Activated CD4-positive, alpha-beta T cell treated with anti-CD3 and anti-CD28 coated beads, Interleukin-2, amount 50 U/mL, for 1 hour (primary cell): ENCODE results near the gene WNT2.
"Not testable (repeated sequence)": the region's sequence is repeated elsewhere in the genome, so short reads cannot be mapped to it uniquely, and the experiment has no call there.

ENCODE experiments used
- DNase-seq: peaks from one replicate; pipeline ENCODE4 v3.0.0-alpha.2; 2020

The WNT2 gene

GRCh38 chr7:117302396-117302795 is 20.5 kb downstream of the WNT2 start:
- no peak for DNase-seq

- not testable (repeated sequence) for DNase-seq
Measured at GRCh38 chr7:117300506-117300905, 22.4 kb downstream of the WNT2 start.

GRCh38 chr7:117297606-117298005 is 25.3 kb downstream of the WNT2 start:
- DNase-seq: no peak

- no peak for DNase-seq
Measured at GRCh38 chr7:117296066-117296465, 26.8 kb downstream of the WNT2 start.

GRCh38 chr7:117285826-117286225 is 37.0 kb downstream of the WNT2 start:
- no peak for DNase-seq

GRCh38 chr7:117284692-117285091 is 38.2 kb downstream of the WNT2 start:
- DNase-seq: no peak

- DNase-seq: no peak
Measured at GRCh38 chr7:117283779-117284178, 39.1 kb downstream of the WNT2 start.

GRCh38 chr7:117283371-117283770 is 39.5 kb downstream of the WNT2 start:
- DNase-seq: no peak

- DNase-seq: no peak
Measured at GRCh38 chr7:117282239-117282812, 40.5 kb downstream of the WNT2 start.

- no peak for DNase-seq
Measured at GRCh38 chr7:117281562-117281961, 41.3 kb downstream of the WNT2 start.

GRCh38 chr7:117279931-117280557 is 42.8 kb downstream of the WNT2 start:
- no peak for DNase-seq

- DNase-seq: no peak
Measured at GRCh38 chr7:117279203-117279602, 43.7 kb downstream of the WNT2 start.

GRCh38 chr7:117278040-117278439 is 44.8 kb downstream of the WNT2 start:
- DNase-seq: no peak

- no peak for DNase-seq
Measured at GRCh38 chr7:117277576-117277975, 45.3 kb downstream of the WNT2 start.

GRCh38 chr7:117274951-117275350 is 47.9 kb downstream of the WNT2 start:
- DNase-seq: no peak

- no peak for DNase-seq
Measured at GRCh38 chr7:117273814-117274225, 49.0 kb downstream of the WNT2 start.

GRCh38 chr7:117273325-117273724 is 49.5 kb downstream of the WNT2 start:
- no peak for DNase-seq

- DNase-seq: no peak
Measured at GRCh38 chr7:117272017-117272759, 50.7 kb downstream of the WNT2 start.

- DNase-seq: no peak
Measured at GRCh38 chr7:117271566-117271965, 51.3 kb downstream of the WNT2 start.

GRCh38 chr7:117270371-117270770 is 52.5 kb downstream of the WNT2 start:
- DNase-seq: no peak

GRCh38 chr7:117269886-117270285 is 53.0 kb downstream of the WNT2 start:
- no peak for DNase-seq

GRCh38 chr7:117269417-117269816 is 53.4 kb downstream of the WNT2 start:
- DNase-seq: no peak

GRCh38 chr7:117264716-117265115 is 58.1 kb downstream of the WNT2 start:
- no peak for DNase-seq

GRCh38 chr7:117262546-117262945 is 60.3 kb downstream of the WNT2 start:
- no peak for DNase-seq
